Measurements from ENCODE around the gene SMCO4.

DNA sequence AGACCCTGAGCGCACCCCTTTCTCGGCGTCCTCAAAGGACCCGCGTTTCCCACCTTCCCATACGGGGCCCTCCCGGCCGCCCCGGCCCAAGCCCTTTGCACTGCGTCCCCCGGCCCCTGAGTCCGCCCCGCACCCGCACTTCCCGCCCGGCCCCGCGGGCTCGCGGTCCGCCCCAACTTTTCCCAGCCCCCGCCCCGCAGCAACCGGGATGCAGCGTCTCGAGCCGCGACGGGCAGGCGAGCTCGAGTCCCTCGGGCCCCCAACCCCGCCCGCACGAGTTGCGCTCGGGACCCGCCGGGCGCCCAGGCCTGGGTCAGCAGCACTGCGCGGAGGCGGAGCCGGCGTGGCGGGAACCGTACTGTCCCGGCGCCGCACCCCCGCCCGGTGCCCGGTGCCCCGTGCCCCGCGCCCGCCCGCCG, 371 bp downstream of the SMCO4 start:
- TF ChIP-seq, protein P1, sequence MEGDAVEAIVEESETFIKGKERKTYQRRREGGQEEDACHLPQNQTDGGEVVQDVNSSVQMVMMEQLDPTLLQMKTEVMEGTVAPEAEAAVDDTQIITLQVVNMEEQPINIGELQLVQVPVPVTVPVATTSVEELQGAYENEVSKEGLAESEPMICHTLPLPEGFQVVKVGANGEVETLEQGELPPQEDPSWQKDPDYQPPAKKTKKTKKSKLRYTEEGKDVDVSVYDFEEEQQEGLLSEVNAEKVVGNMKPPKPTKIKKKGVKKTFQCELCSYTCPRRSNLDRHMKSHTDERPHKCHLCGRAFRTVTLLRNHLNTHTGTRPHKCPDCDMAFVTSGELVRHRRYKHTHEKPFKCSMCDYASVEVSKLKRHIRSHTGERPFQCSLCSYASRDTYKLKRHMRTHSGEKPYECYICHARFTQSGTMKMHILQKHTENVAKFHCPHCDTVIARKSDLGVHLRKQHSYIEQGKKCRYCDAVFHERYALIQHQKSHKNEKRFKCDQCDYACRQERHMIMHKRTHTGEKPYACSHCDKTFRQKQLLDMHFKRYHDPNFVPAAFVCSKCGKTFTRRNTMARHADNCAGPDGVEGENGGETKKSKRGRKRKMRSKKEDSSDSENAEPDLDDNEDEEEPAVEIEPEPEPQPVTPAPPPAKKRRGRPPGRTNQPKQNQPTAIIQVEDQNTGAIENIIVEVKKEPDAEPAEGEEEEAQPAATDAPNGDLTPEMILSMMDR (IDR thresholded peaks at IDR 0.05) = no peak
- no peak for TF ChIP-seq ZFX (IDR thresholded peaks at IDR 0.05; ENCODE audit: borderline replicate concordance)

All from 22Rv1 (cell line).